Stimulated activated CD4-positive, alpha-beta T cell treated with anti-CD3 and anti-CD28 coated beads, Interleukin-4, amount 100 ng/mL, for 1 hour (primary cell): ENCODE results near the gene MFN2.
"Not testable (repeated sequence)": the region's sequence is repeated elsewhere in the genome, so short reads cannot be mapped to it uniquely, and the experiment has no call there.

Experiments
- DNase-seq: peaks from one replicate; pipeline ENCODE4 v3.0.0-alpha.2; 2020

MFN2 gene

DNA sequence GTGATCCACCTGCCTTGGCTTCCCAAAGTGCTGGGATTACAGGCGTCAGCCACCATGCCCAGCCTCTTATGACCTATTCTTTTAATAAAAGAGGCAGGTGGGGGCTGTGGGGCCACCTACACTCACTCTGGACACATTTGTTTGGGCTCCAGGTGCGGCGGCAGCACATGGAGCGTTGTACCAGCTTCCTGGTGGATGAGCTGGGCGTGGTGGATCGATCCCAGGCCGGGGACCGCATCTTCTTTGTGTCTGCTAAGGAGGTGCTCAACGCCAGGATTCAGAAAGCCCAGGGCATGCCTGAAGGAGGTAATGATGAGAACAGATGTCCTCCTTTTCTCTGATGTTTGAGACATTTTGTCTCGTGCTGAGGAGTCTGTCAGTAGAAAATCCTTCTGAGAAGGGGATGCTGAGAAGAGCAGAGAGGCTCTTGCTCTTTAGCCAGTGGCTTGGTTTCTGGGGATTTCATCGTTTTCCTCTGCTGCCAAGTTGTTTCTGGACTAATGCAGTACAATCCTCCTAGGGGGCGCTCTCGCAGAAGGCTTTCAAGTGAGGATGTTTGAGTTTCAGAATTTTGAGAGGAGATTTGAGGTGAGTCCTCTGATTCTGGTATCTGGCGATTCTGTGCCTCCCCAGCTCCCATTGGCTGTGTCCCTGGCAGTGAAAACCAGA is 21.1 kb downstream of the MFN2 start:
- DNase-seq: peak; percentile 47

GRCh38 chr1:12001996-12002493 is 21.8 kb downstream of the MFN2 start:
- DNase-seq: no peak

- no peak for DNase-seq
These were observed 23.5 kb downstream of the MFN2 start for GRCh38 chr1:12003762-12004161.

DNA sequence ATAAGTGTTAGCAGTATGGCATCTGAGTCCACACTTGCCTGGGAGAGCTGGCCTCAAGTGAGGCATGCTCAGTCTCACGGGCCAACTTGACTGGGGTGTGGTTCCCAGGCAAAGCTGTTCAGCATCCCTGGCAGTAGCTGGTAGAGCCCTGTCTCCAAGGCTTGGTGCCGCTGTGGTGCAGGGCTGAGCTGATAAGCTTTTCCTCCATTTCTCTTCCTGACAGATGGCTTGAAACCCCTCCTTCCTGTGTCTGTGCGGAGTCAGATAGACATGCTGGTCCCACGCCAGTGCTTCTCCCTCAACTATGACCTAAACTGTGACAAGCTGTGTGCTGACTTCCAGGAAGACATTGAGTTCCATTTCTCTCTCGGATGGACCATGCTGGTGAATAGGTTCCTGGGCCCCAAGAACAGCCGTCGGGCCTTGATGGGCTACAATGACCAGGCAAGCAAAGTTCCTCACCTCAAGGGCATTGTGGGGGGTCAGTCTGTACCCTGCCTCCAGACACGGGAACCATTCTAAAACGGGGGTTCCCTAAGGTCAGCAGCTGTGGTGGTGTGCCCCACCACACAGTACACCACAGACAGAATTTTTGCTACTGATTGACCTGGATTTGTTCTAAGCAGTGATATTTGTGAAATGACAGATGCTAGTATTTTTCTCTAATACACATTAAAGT is 25.4 kb downstream of the MFN2 start:
- no peak for DNase-seq

GRCh38 chr1:12006167-12006921 is 26.1 kb downstream of the MFN2 start:
- DNase-seq: no peak

DNA sequence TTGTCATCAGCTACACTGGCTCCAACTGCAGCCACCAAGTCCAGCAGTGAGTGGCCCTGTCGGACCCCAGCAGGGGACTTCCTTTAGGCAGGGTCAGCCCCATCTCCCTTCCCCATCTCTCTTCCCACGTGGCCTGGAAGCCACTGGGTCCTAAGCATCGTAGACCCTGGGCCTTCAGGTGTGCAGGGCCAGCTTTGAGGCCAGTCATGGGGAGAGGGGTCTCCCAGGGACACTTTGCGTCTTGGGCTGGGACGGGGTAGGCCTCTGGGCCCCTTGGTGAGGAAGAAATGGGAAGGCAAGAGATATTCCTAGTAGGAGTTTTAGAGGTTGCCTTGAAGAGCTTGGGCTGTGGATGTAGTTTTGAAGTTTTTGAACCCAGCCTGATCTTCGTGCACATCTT is 27.0 kb downstream of the MFN2 start:
- no peak for DNase-seq

- not testable (repeated sequence) for DNase-seq
These were observed 28.1 kb downstream of the MFN2 start for GRCh38 chr1:12008355-12008754.

DNA sequence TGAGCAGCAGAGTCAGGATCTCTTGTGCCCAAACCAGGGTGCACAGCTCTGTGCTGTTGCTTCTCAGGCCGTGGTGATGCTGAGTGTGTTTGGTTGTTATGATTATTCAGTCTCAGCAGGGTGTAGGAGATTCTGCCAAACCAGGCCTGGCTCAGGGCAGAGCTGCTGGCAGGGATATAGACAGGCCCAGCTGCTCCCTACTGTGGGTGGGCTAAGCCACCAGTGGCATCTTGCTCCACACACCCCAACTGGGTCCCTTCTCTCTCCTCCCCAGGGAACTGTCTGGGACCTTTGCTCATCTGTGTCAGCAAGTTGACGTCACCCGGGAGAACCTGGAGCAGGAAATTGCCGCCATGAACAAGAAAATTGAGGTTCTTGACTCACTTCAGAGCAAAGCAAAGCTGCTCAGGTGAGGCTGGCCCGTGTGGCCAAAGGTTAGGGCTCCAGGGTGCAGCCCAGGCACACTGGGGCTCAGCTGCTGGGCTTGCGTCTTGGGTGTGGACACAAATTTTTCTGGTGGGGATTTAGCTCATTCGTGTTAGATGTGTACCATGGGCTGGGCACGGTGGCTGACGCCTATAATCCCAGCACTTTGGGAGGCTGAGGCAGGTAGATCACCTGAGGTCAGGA is 29.2 kb downstream of the MFN2 start:
- DNase-seq: no peak

GRCh38 chr1:12010746-12011570 is 30.7 kb downstream of the MFN2 start:
- no peak for DNase-seq

- DNase-seq: no peak
These were observed 31.8 kb downstream of the MFN2 start for GRCh38 chr1:12011998-12012397.

GRCh38 chr1:12012560-12013316 is 32.5 kb downstream of the MFN2 start:
- DNase-seq: no peak

DNA sequence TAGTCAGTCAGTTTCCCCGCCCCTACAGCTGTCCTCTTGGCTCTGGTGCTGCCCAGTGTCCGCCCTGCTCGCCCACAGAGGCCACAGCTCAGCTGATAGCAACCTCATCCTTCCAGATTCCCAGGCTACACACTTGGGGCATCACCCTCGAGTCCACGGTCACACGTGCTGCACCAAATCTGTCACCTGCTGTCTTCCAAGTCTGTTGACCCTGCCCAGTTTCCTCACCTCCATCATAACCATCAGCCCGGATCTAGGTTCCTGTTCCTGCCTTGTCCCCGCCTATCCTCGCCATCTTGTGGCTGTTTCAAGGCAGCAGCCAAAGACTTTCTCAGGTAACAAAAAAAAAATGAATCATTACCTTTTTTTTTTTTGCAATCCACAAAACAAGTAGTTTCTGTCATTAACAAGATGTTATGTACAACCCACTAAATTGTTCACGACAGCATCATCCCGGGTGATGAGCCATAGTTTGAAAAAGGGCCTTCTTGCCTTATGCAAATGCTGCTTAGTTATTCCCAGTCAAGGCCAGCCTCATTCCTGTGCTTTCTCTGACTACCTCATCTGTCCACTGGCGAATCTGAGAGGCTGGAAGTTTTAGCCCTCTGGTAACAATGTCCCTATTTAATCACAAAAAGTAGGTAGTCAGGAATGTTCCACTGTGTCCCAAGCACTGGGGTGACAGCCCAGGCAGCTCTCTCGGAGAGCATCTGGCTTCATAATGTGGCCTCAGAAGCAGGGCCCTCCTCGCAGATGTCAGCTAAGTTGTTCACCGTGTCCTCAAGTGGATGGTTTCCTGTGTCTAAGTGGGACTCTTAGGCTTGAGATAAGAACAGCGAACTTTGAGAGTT is 34.1 kb downstream of the MFN2 start:
- no peak for DNase-seq

GRCh38 chr1:12015001-12015491 is 34.8 kb downstream of the MFN2 start:
- no peak for DNase-seq

GRCh38 chr1:12015499-12015898 is 35.3 kb downstream of the MFN2 start:
- DNase-seq: no peak

GRCh38 chr1:12016182-12016581 is 35.9 kb downstream of the MFN2 start:
- no peak for DNase-seq

GRCh38 chr1:12019858-12020509 is 39.7 kb downstream of the MFN2 start:
- DNase-seq: peak; percentile 11

GRCh38 chr1:12021616-12022015 is 41.4 kb downstream of the MFN2 start:
- DNase-seq: no peak

- no peak for DNase-seq
These were observed 41.8 kb downstream of the MFN2 start for GRCh38 chr1:12022036-12022435.

DNA sequence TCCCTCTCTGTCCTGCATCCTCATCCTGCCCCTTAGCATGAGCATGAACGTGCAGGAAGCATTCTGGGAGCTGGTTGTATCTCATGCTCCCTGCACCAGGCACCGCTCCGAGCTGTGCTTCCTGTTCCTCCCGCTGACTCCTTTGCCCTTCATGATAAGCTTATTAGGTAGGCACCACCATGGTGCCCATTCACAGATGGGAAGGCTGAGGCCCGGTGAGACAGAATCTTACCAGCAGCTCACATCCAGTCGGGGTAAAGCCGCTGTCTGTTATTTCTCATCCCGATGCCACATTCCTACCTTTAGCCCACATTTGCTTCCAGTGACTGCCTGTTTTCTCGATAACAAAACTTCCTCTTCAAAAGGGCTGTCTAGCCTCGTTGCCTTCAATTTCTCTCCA is 46.3 kb downstream of the MFN2 start:
- no peak for DNase-seq

DNA sequence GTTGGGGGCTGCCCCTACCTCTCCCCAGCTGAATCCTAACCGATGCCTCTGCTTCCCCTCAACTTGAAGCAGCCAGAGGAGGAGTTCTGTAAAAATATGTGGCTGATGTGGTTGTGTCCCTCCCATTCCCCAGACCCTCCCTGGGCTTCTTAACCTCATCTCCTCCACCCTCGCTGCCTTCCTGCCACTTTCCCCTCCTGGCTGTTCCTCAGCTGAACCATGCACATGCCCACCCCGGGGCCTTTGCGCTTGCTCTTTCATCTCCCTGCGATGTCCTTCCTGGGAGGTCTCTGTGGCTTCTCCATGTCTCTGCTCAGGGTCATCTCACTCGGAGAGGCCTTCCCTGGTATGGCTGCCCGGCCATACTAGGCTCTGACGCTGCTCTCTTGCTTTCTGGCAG is 48.0 kb downstream of the MFN2 start:
- DNase-seq: no peak
